A549 treated with DMSO at 1 μM for 4 hours (cell line): ENCODE results near the gene CENPF. TPM values are rescaled to one million over a fixed set of nuclear protein-coding genes. Genes with fewer than 3 reads are reported as not detected.

Experiments used
- total RNA-seq: library from RNA; stranded (reverse); fragments of 200-300 nt; extraction: Qiagen RNA extraction; gene quantifications from 5 replicates; pipeline ENCODE4 v1.2.3, GENCODE V29; 2022; ENCODE audit warnings: low read depth

CENPF gene
- total RNA-seq, result 73.7 to 85.6 TPM (median 80.3 TPM) in 5 replicates

GRCh38 chr1:214602764-214603657 lies at the start of gene CENPF:
Gene CENPF (plus strand): TSS chr1:214603195. CDS start chr1:214613755, 10,560 bp downstream.

Other genes starting within 250 kb of the CENPF start
- gene PTPN14, start 51.6 kb upstream of the CENPF start, total RNA-seq, result 10.0 to 15.2 TPM (median 14.6 TPM) in 5 replicates